OCI-LY1 (cell line): ENCODE data around the gene RALGPS1.

Experiments used
- CTCF ChIP-seq: fragments of 200-600 bp; sonication (generic), shearing (Covaris generic); IDR thresholded peaks from 2 replicates; pipeline ENCODE4 v1.5.1; 2017; ENCODE audit warnings: mild to moderate bottlenecking, antibody characterized with exemption, low read length, moderate library complexity, mixed read lengths
- EZH2 ChIP-seq: fragments of 200-600 bp; sonication (generic), shearing (Covaris generic); IDR thresholded peaks from 2 replicates; pipeline ENCODE4 v1.8.0; 2017; ENCODE audit warnings: borderline replicate concordance, mixed run types, mild to moderate bottlenecking, antibody characterized with exemption, low read length, moderate library complexity, mixed read lengths

GRCh38 chr9:127189628-127190027 is 275.0 kb downstream of the RALGPS1 start:
- TF ChIP-seq CTCF (no peak), EZH2 (no peak)
